ENCODE measurements around the gene CXCL9. TPM values are rescaled to one million over a fixed set of nuclear protein-coding genes. Genes with fewer than 3 reads are reported as not detected.
"Not testable (repeated sequence)": the region's sequence is repeated elsewhere in the genome, so short reads cannot be mapped to it uniquely, and the experiment has no call there.

The CXCL9 gene
- polyA plus RNA-seq, 3 donors = 0.46 to 0.95 (median 0.55) TPM

DNA sequence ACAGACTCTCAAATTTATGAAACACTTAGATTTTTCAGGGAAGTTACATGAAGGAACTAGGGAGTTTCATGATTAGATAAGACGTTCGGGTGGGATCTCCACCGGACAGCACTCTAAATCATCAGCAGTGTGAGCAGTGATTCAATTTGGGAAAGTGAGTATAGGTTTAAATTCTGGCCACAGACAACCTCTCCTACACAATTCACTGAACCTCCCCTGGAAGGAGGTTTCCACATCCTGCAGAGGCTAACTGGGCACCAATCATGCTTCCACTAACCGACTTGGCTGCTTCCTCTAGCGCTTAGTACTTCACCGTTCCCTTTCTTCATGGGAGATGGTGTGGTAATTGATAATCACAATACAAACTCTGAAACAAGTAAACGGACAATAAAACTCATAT is 5.6 kb downstream of the CXCL9 start:
- WGBS (ENCODE audit: insufficient coverage) = no CpG with 5 or more reads among the region's 7 CpGs
- Histone ChIP-seq H3K79me2 (ENCODE audit: insufficient read depth, low read length) (no peaks in the 10 kb centered on the region), H3K4me3 (replicated peaks in 1 of 3; ENCODE audit: low read depth in 2 of 3, low read length in 3 of 3) (peak overlapping the region in 1 of 3 experiments; percentile 31), H3K4me2 (replicated peaks; ENCODE audit: extremely low read depth, low read length, poor library complexity, severe bottlenecking) (peak overlapping the region; percentile 41), H3K36me3 (replicated peaks in 1 of 2; ENCODE audit: control insufficient read depth in 1 of 2, insufficient read depth in 2 of 2, low read length in 2 of 2) (no peaks in the 10 kb centered on the region), H3K9me3 (replicated peaks in 1 of 2; ENCODE audit: control insufficient read depth in 1 of 2, insufficient read depth in 1 of 2, low read length in 2 of 2) (no peaks in the 10 kb centered on the region), H4K20me1 (ENCODE audit: insufficient read depth, low read length) (no peaks in the 10 kb centered on the region), H3K4me1 (ENCODE audit: control insufficient read depth in 1 of 2, insufficient read depth in 2 of 2, low read length in 2 of 2) (peaks cover 14 to 15% of the 10 kb centered on the region in 2 donors), H3K27me3 (ENCODE audit: control insufficient read depth in 2 of 2, insufficient read depth in 2 of 2, low read length in 2 of 2) (no peaks in the 10 kb centered on the region), H2AFZ (ENCODE audit: insufficient read depth, low read depth, low read length, poor library complexity, severe bottlenecking) (no peak overlapping the region), H3K9ac (ENCODE audit: insufficient read depth, low read length, poor library complexity, severe bottlenecking) (no peak overlapping the region), H3K27ac (ENCODE audit: low read depth in 1 of 2, low read length in 2 of 2) (no peak overlapping the region)
- peak overlapping the region in 1 of 2 donors; percentile 55 for H3K4me3 Mint-ChIP-seq
- peaks cover 0 to 2% (median 2%) of the 10 kb centered on the region in 3 donors for H3K27me3 Mint-ChIP-seq (ENCODE audit: low read depth in 3 of 3)
- H3K4me1 Mint-ChIP-seq = peaks cover 17% of the 10 kb centered on the region
- no peaks in the 10 kb centered on the region for H3K36me3 Mint-ChIP-seq
- H3K27ac Mint-ChIP-seq = peak overlapping the region in 1 of 7 donors; percentile 6
- intact Hi-C loops (cut with micrococcal nuclease) = no loop called here
- H3K9me3 Mint-ChIP-seq = peaks cover 0 to 1% (median 0%) of the 10 kb centered on the region in 7 donors
- TF ChIP-seq, protein P1, sequence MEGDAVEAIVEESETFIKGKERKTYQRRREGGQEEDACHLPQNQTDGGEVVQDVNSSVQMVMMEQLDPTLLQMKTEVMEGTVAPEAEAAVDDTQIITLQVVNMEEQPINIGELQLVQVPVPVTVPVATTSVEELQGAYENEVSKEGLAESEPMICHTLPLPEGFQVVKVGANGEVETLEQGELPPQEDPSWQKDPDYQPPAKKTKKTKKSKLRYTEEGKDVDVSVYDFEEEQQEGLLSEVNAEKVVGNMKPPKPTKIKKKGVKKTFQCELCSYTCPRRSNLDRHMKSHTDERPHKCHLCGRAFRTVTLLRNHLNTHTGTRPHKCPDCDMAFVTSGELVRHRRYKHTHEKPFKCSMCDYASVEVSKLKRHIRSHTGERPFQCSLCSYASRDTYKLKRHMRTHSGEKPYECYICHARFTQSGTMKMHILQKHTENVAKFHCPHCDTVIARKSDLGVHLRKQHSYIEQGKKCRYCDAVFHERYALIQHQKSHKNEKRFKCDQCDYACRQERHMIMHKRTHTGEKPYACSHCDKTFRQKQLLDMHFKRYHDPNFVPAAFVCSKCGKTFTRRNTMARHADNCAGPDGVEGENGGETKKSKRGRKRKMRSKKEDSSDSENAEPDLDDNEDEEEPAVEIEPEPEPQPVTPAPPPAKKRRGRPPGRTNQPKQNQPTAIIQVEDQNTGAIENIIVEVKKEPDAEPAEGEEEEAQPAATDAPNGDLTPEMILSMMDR (IDR thresholded peaks at IDR 0.05) = no peak
- DNase-seq = peak in 2 of 3 donors; percentile 15 to 36

DNA sequence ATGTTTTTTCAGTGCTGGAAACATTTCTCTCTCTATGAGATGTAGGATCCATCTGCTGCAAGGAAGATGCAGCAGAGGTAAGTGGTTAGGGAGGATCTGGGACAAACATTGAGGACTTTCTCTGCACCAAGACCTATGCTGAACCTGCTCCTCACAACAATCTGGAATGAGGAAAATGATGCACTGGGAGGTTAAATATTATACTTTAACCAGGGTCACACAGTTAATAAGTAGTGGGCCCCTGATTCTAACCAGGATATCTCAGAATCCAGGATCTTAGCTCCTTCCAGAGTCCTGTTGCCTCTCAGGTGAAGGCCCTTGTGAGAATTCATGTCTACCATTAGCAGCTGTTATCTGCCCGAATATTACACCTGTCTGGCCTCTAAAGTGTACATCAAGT is 7.0 kb downstream of the CXCL9 start:
- peaks cover 17% of the 10 kb centered on the region for H3K4me1 Mint-ChIP-seq
- Histone ChIP-seq H4K20me1 (ENCODE audit: insufficient read depth, low read length) (no peaks in the 10 kb centered on the region), H3K27me3 (ENCODE audit: control insufficient read depth in 2 of 2, insufficient read depth in 2 of 2, low read length in 2 of 2) (no peaks in the 10 kb centered on the region), H3K27ac (ENCODE audit: low read depth in 1 of 2, low read length in 2 of 2) (no peak overlapping the region), H3K9me3 (replicated peaks in 1 of 2; ENCODE audit: control insufficient read depth in 1 of 2, insufficient read depth in 1 of 2, low read length in 2 of 2) (no peaks in the 10 kb centered on the region), H3K4me2 (replicated peaks; ENCODE audit: extremely low read depth, low read length, poor library complexity, severe bottlenecking) (no peak overlapping the region), H3K79me2 (ENCODE audit: insufficient read depth, low read length) (no peaks in the 10 kb centered on the region), H2AFZ (ENCODE audit: insufficient read depth, low read depth, low read length, poor library complexity, severe bottlenecking) (no peak overlapping the region), H3K4me1 (ENCODE audit: control insufficient read depth in 1 of 2, insufficient read depth in 2 of 2, low read length in 2 of 2) (peaks cover 14 to 15% of the 10 kb centered on the region in 2 donors), H3K9ac (ENCODE audit: insufficient read depth, low read length, poor library complexity, severe bottlenecking) (no peak overlapping the region), H3K36me3 (replicated peaks in 1 of 2; ENCODE audit: control insufficient read depth in 1 of 2, insufficient read depth in 2 of 2, low read length in 2 of 2) (no peaks in the 10 kb centered on the region), H3K4me3 (replicated peaks in 1 of 3; ENCODE audit: low read depth in 2 of 3, low read length in 3 of 3) (no peak overlapping the region)
- DNase-seq = no peak
- H3K27ac Mint-ChIP-seq = peak overlapping the region in 1 of 7 donors; percentile 17
- TF ChIP-seq, protein P1 (IDR thresholded peaks at IDR 0.05) = no peak
- H3K36me3 Mint-ChIP-seq = no peaks in the 10 kb centered on the region
- H3K9me3 Mint-ChIP-seq = peaks cover 0 to 1% (median 0%) of the 10 kb centered on the region in 7 donors
- peaks cover 0 to 2% (median 2%) of the 10 kb centered on the region in 3 donors for H3K27me3 Mint-ChIP-seq (ENCODE audit: low read depth in 3 of 3)
- 100% methylated on average over 1 of the region's 1 CpG for whole genome bisulfite sequencing (ENCODE audit: insufficient coverage)
- no peak overlapping the region for H3K4me3 Mint-ChIP-seq
- intact Hi-C loops (cut with micrococcal nuclease) = no loop called here

DNA sequence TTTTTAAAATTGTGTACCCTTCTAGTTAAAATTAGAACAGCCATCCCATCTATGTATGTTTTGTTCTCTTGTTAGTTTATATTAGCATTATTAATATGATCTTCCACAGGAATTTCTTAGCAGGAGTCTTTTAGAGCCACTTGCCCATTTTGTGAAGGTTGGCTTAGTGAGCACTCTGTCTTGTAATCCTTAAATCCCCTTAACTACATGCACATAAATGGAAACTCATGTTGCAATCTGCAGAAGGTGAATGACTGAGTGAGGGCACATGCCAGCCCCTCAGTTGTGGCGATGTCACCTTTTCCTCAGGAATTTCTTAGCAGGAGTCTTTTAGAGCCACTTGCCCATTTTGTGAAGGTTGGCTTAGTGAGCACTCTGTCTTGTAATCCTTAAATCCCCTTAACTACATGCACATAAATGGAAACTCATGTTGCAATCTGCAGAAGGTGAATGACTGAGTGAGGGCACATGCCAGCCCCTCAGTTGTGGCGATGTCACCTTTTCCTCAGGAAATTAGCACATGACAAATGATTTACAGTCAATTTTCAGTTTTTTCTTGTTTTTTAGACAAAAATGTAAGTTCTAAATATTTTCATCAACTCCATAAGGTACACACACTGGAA is 8.7 kb downstream of the CXCL9 start:
- peaks cover 14 to 15% of the 10 kb centered on the region in 2 donors for H3K4me1 ChIP-seq (ENCODE audit: control insufficient read depth in 1 of 2, insufficient read depth in 2 of 2, low read length in 2 of 2)
- H3K79me2 ChIP-seq (ENCODE audit: insufficient read depth, low read length); H3K36me3 ChIP-seq (replicated peaks in 1 of 2; ENCODE audit: control insufficient read depth in 1 of 2, insufficient read depth in 2 of 2, low read length in 2 of 2); intact Hi-C loops (cut with micrococcal nuclease); H2AFZ ChIP-seq (ENCODE audit: insufficient read depth, low read depth, low read length, poor library complexity, severe bottlenecking); H3K9ac ChIP-seq (ENCODE audit: insufficient read depth, low read length, poor library complexity, severe bottlenecking); H4K20me1 ChIP-seq (ENCODE audit: insufficient read depth, low read length); H3K4me3 Mint-ChIP-seq; H3K27ac ChIP-seq (ENCODE audit: low read depth in 1 of 2, low read length in 2 of 2); H3K4me3 ChIP-seq (replicated peaks in 1 of 3; ENCODE audit: low read depth in 2 of 3, low read length in 3 of 3); H3K9me3 Mint-ChIP-seq; H3K9me3 ChIP-seq (replicated peaks in 1 of 2; ENCODE audit: control insufficient read depth in 1 of 2, insufficient read depth in 1 of 2, low read length in 2 of 2); H3K27me3 Mint-ChIP-seq (ENCODE audit: low read depth in 3 of 3); H3K27ac Mint-ChIP-seq; DNase-seq; H3K27me3 ChIP-seq (ENCODE audit: control insufficient read depth in 2 of 2, insufficient read depth in 2 of 2, low read length in 2 of 2); H3K36me3 Mint-ChIP-seq; H3K4me2 ChIP-seq (replicated peaks; ENCODE audit: extremely low read depth, low read length, poor library complexity, severe bottlenecking): not testable (repeated sequence)
- WGBS (ENCODE audit: insufficient coverage) = no CpG with 5 or more reads among the region's 2 CpGs
- peaks cover 17% of the 10 kb centered on the region for H3K4me1 Mint-ChIP-seq
